ENCODE data around the gene RNF19B. TPM values are rescaled to one million over a fixed set of nuclear protein-coding genes. Genes with fewer than 3 reads are reported as not detected.

Gene RNF19B, protein sequence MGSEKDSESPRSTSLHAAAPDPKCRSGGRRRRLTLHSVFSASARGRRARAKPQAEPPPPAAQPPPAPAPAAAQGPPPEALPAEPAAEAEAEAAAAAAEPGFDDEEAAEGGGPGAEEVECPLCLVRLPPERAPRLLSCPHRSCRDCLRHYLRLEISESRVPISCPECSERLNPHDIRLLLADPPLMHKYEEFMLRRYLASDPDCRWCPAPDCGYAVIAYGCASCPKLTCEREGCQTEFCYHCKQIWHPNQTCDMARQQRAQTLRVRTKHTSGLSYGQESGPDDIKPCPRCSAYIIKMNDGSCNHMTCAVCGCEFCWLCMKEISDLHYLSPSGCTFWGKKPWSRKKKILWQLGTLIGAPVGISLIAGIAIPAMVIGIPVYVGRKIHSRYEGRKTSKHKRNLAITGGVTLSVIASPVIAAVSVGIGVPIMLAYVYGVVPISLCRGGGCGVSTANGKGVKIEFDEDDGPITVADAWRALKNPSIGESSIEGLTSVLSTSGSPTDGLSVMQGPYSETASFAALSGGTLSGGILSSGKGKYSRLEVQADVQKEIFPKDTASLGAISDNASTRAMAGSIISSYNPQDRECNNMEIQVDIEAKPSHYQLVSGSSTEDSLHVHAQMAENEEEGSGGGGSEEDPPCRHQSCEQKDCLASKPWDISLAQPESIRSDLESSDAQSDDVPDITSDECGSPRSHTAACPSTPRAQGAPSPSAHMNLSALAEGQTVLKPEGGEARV
- polyA plus RNA-seq (2013, experiment 1 of 2): 6.5 TPM
- 6.1 TPM for polyA plus RNA-seq (2013, experiment 2 of 2)

DNA sequence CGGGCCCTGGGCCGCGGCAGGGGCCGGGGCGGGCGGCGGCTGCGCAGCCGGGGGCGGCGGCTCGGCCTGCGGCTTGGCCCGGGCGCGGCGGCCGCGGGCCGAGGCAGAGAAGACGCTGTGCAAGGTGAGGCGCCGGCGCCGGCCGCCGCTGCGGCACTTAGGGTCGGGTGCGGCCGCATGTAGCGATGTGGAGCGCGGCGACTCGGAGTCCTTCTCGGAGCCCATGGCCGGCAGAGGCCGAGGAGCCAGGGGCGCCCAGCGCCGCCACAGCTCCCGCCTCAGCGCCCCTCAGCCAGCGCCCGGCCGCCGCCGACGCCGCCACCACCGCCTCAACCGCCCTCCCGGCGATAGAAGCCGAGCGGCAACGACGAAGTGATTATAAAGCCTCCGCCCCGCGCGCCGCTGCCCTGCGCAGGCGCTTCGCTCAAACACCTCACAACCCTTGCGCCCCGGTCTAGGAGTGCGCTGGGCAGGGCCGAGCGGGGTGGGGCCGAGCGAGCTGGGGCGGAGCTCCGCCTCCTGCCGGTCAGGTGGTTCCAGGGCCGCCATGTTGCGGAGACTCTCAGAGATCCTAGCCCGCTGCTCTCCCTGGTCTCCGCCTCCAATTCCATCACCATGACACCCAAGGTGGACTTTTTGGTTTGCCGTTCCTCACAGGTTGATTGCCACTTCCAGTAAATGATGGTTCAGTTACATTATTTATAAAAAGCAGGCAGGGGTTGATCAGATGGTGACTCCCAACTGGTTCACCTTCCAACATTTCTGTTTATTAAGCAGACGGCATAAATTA, at the start of gene RNF19B:
Gene RNF19B (minus strand): TSS at position 349 of the 790 bp plus-strand sequence. CDS start 124 bp downstream, at position 225.
- H4K91ac ChIP-seq (ENCODE audit: low read length): peak within 1 kb of the TSS; percentile 62
- H3K4ac ChIP-seq (ENCODE audit: low read depth in 1 of 2, low read length in 2 of 2): peak within 1 kb of the TSS; percentile 84 to 89
- H2BK5ac ChIP-seq (ENCODE audit: low read depth, low read length, poor library complexity, severe bottlenecking): no peak within 1 kb of the TSS
- peak within 1 kb of the TSS; percentile 87 to 92 for H3K18ac ChIP-seq (ENCODE audit: low read depth in 1 of 2, low read length in 2 of 2)
- peak within 1 kb of the TSS; percentile 85 for H3K4me3 ChIP-seq (ENCODE audit: insufficient read depth in 1 of 2, low read depth in 1 of 2, low read length in 2 of 2)
- H3K36me3 ChIP-seq (ENCODE audit: control insufficient read depth in 1 of 2, insufficient read depth in 2 of 2, low read depth in 1 of 2, low read length in 2 of 2): peaks cover 0 to 3% of the 10 kb centered on the region in 2 experiments
- no peak within 1 kb of the TSS for H2BK15ac ChIP-seq (ENCODE audit: low read depth, poor library complexity, severe bottlenecking)
- H3K14ac ChIP-seq (ENCODE audit: low read length in 2 of 2): peak within 1 kb of the TSS in 1 of 2 experiments; percentile 100
- peaks cover 0 to 16% of the 10 kb centered on the region in 2 experiments for H3K27me3 ChIP-seq (ENCODE audit: control insufficient read depth in 1 of 2, insufficient read depth in 1 of 2, low read length in 2 of 2)
- H3K4me1 ChIP-seq (ENCODE audit: control insufficient read depth, insufficient read depth, low read depth, low read length): peaks cover 14% of the 10 kb centered on the region
- H2AFZ ChIP-seq (ENCODE audit: low read depth, low read length): peak within 1 kb of the TSS; percentile 83
- DNase-seq: peak; percentile 91
- H3K4me2 ChIP-seq (ENCODE audit: low read length, poor library complexity, severe bottlenecking): peak within 1 kb of the TSS; percentile 99
- peaks cover 15% of the 10 kb centered on the region for H3K79me1 ChIP-seq (replicated peaks; ENCODE audit: low read length, poor library complexity, severe bottlenecking)
- H3K9ac ChIP-seq (ENCODE audit: low read length): peak within 1 kb of the TSS; percentile 86
- H4K8ac ChIP-seq (ENCODE audit: low read length): peak within 1 kb of the TSS; percentile 57
- WGBS: 1% methylated on average over 62 of the region's 83 CpGs
- H2AK5ac ChIP-seq (ENCODE audit: low read length, severe bottlenecking): no peak within 1 kb of the TSS
- peak within 1 kb of the TSS in 1 of 2 experiments; percentile 42 for H2BK12ac ChIP-seq (ENCODE audit: low read length in 2 of 2)
- H2BK120ac ChIP-seq (ENCODE audit: low read depth, low read length): peak within 1 kb of the TSS; percentile 75
- peak within 1 kb of the TSS in 1 of 2 experiments; percentile 96 for H3K23ac ChIP-seq (ENCODE audit: low read length in 2 of 2)
- no peak within 1 kb of the TSS for H3K27ac ChIP-seq (ENCODE audit: low read length, poor library complexity, severe bottlenecking)
- H3K9me3 ChIP-seq (ENCODE audit: control insufficient read depth, low read length): no peaks in the 10 kb centered on the region

DNA sequence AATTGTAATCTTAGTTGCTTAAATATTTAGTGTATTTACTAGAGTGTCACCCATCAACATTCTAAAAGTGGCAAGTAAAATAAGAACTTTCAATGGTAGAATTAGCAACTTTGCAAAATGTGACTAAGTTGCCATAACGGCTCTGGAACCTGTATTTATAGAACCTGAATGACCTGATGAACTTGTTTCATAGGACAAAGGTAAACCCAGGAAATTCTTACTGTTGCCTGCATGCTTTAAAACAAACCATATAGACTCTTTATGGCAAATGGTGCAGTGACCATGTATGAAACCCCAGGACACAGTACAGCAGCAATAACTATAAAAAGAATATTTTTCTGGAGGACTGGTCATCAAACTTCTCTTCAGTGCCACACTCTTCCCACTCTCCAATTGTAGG, 49.2 kb upstream of the RNF19B start:
- Histone ChIP-seq H3K79me1 (replicated peaks; ENCODE audit: low read length, poor library complexity, severe bottlenecking) (no peaks in the 10 kb centered on the region), H2BK5ac (ENCODE audit: low read depth, low read length, poor library complexity, severe bottlenecking) (no peak overlapping the region), H3K18ac (ENCODE audit: low read depth in 1 of 2, low read length in 2 of 2) (no peak overlapping the region), H3K9me3 (ENCODE audit: control insufficient read depth, low read length) (no peaks in the 10 kb centered on the region), H3K4me3 (ENCODE audit: insufficient read depth in 1 of 2, low read depth in 1 of 2, low read length in 2 of 2) (no peak overlapping the region), H2BK120ac (ENCODE audit: low read depth, low read length) (no peak overlapping the region), H3K27me3 (ENCODE audit: control insufficient read depth in 1 of 2, insufficient read depth in 1 of 2, low read length in 2 of 2) (no peaks in the 10 kb centered on the region), H2AK5ac (ENCODE audit: low read length, severe bottlenecking) (no peak overlapping the region), H3K23ac (ENCODE audit: low read length in 2 of 2) (no peak overlapping the region), H3K4me1 (ENCODE audit: control insufficient read depth, insufficient read depth, low read depth, low read length) (peaks cover 3% of the 10 kb centered on the region), H3K27ac (ENCODE audit: low read length, poor library complexity, severe bottlenecking) (no peak overlapping the region), H3K14ac (ENCODE audit: low read length in 2 of 2) (no peak overlapping the region), H3K4me2 (ENCODE audit: low read length, poor library complexity, severe bottlenecking) (no peak overlapping the region), H2BK15ac (ENCODE audit: low read depth, poor library complexity, severe bottlenecking) (no peak overlapping the region), H3K4ac (ENCODE audit: low read depth in 1 of 2, low read length in 2 of 2) (no peak overlapping the region), H2AFZ (ENCODE audit: low read depth, low read length) (no peak overlapping the region), H3K36me3 (ENCODE audit: control insufficient read depth in 1 of 2, insufficient read depth in 2 of 2, low read depth in 1 of 2, low read length in 2 of 2) (peaks cover 26 to 59% of the 10 kb centered on the region in 2 experiments), H3K9ac (ENCODE audit: low read length) (no peak overlapping the region), H2BK12ac (ENCODE audit: low read length in 2 of 2) (no peak overlapping the region), H4K91ac (ENCODE audit: low read length) (no peak overlapping the region), H4K8ac (ENCODE audit: low read length) (no peak overlapping the region)
- DNase-seq: no peak
- WGBS: 91% methylated on average over 1 of the region's 1 CpG

DNA sequence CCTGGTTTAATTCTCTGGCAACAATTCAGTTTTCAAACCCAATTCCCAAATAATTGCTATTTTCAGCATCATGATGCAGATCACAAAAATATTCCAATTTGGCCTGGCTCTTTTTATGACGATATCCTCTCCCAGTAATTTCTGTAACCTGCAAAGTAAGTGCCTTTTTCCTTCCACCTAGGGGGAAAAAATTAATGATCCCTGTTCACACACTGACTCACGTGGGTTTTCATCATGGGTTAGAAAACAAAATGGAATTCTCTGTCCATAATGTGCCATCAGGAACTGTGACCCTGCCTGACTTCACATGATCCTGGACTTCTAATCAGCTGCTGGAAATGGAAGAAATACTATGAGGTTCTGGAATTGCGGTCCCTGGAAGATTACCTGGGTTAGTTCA, 47.6 kb upstream of the RNF19B start:
- Histone ChIP-seq H3K14ac (ENCODE audit: low read length in 2 of 2) (no peak overlapping the region), H3K18ac (ENCODE audit: low read depth in 1 of 2, low read length in 2 of 2) (no peak overlapping the region), H2BK12ac (ENCODE audit: low read length in 2 of 2) (no peak overlapping the region), H3K27ac (ENCODE audit: low read length, poor library complexity, severe bottlenecking) (no peak overlapping the region), H3K4me1 (ENCODE audit: control insufficient read depth, insufficient read depth, low read depth, low read length) (peaks cover 4% of the 10 kb centered on the region), H2AK5ac (ENCODE audit: low read length, severe bottlenecking) (no peak overlapping the region), H3K23ac (ENCODE audit: low read length in 2 of 2) (no peak overlapping the region), H3K27me3 (ENCODE audit: control insufficient read depth in 1 of 2, insufficient read depth in 1 of 2, low read length in 2 of 2) (no peaks in the 10 kb centered on the region), H3K4me3 (ENCODE audit: insufficient read depth in 1 of 2, low read depth in 1 of 2, low read length in 2 of 2) (no peak overlapping the region), H2AFZ (ENCODE audit: low read depth, low read length) (no peak overlapping the region), H2BK15ac (ENCODE audit: low read depth, poor library complexity, severe bottlenecking) (no peak overlapping the region), H3K36me3 (ENCODE audit: control insufficient read depth in 1 of 2, insufficient read depth in 2 of 2, low read depth in 1 of 2, low read length in 2 of 2) (peaks cover 30 to 56% of the 10 kb centered on the region in 2 experiments), H2BK5ac (ENCODE audit: low read depth, low read length, poor library complexity, severe bottlenecking) (no peak overlapping the region), H3K9ac (ENCODE audit: low read length) (peak overlapping the region; percentile 44), H3K4me2 (ENCODE audit: low read length, poor library complexity, severe bottlenecking) (no peak overlapping the region), H3K79me1 (replicated peaks; ENCODE audit: low read length, poor library complexity, severe bottlenecking) (no peaks in the 10 kb centered on the region), H3K9me3 (ENCODE audit: control insufficient read depth, low read length) (no peaks in the 10 kb centered on the region), H3K4ac (ENCODE audit: low read depth in 1 of 2, low read length in 2 of 2) (no peak overlapping the region), H4K8ac (ENCODE audit: low read length) (no peak overlapping the region), H2BK120ac (ENCODE audit: low read depth, low read length) (no peak overlapping the region), H4K91ac (ENCODE audit: low read length) (no peak overlapping the region)
- 95% methylated on average over 3 of the region's 3 CpGs for WGBS
- no peak for DNase-seq

All from mesenchymal stem cell (in vitro differentiated cells and primary cell).